H1 (cell line): ENCODE results near the gene POLA2. TPM values are rescaled to one million over a fixed set of nuclear protein-coding genes. Genes with fewer than 3 reads are reported as not detected.

Source experiments
- CTCF ChIA-PET: fragments of 300-600 bp; sonication (Branson Sonifier 250); formaldehyde crosslinking; loops from one replicate; lab custom pipeline; 2021; ENCODE audit not compliant: partially characterized antibody; lab: Charles Lee
- POLR2A ChIA-PET: fragments of 300-600 bp; sonication (Branson Sonifier 250); formaldehyde crosslinking; loops from one replicate; lab custom pipeline; 2021; ENCODE audit warnings: inconsistent platforms; ENCODE audit not compliant: partially characterized antibody; lab: Charles Lee
- DNase-seq, 2 experiments: peaks; one replicate each; pipeline versions ENCODE4 v3.0.0 to v3.0.0-alpha.2; 2010 to 2022; ENCODE audit warnings: low spot score in 2 of 2, low read depth in 1 of 2, mixed read lengths in 1 of 2
- FAIRE-seq: peaks from 2 replicates; lab custom pipeline; 2011; peaks lifted over from hg19 to GRCh38; lab: Jason Lieb, UNC
- H2AFZ ChIP-seq: 2 replicates; pipeline ENCODE4 v1.8.1; 2012; ENCODE audit warnings: low read length, inconsistent platforms
- H2AK5ac ChIP-seq: 2 replicates; pipeline ENCODE4 v1.6.1; 2013; ENCODE audit warnings: low read depth, low read length
- H2BK120ac ChIP-seq: replicated peaks from 2 replicates; pipeline ENCODE3; 2013; ENCODE audit warnings: low read depth, low read length, inconsistent platforms
- H2BK12ac ChIP-seq: 2 replicates; pipeline ENCODE4 v1.6.1; 2013; ENCODE audit warnings: low read depth, low read length
- H2BK15ac ChIP-seq: 2 replicates; pipeline ENCODE4 v1.6.1; 2013; ENCODE audit warnings: low read length
- H2BK20ac ChIP-seq: 2 replicates; pipeline ENCODE4 v1.6.1; 2013; ENCODE audit warnings: low read length
- H2BK5ac ChIP-seq: 2 replicates; pipeline ENCODE4 v1.6.1; 2013; ENCODE audit warnings: low read depth, low read length
- H3K14ac ChIP-seq: 2 replicates; pipeline ENCODE4 v1.6.1; 2013; ENCODE audit warnings: inconsistent platforms; ENCODE audit not compliant: insufficient read length
- H3K18ac ChIP-seq: 2 replicates; pipeline ENCODE4 v1.6.1; 2013; ENCODE audit warnings: low read length; ENCODE audit errors: extremely low read depth
- H3K23ac ChIP-seq: 2 replicates; pipeline ENCODE4 v1.6.1; 2013; ENCODE audit warnings: inconsistent platforms; ENCODE audit not compliant: insufficient read length
- H3K23me2 ChIP-seq: 2 replicates; pipeline ENCODE4 v1.6.1; 2013; ENCODE audit warnings: low read depth, low read length
- H3K27ac ChIP-seq: 2 replicates; pipeline ENCODE4 v1.6.1; 2011; ENCODE audit warnings: low read depth, low read length, inconsistent platforms
- H3K27me3 ChIP-seq, 4 experiments: replicated peaks in 1 of 4; 1 replicate in 1 of 4; 2 replicates in 3 of 4; pipeline versions ENCODE4 v1.6.1 to v1.8.1; 2011 to 2013; ENCODE audit warnings: low read length in 3 of 4, mild to moderate bottlenecking in 3 of 4, inconsistent platforms in 2 of 4, mixed read lengths in 2 of 4, moderate library complexity in 1 of 4; ENCODE audit not compliant: control insufficient read depth in 3 of 4, insufficient read depth in 3 of 4; ENCODE audit errors: extremely low read depth in 1 of 4
- H3K36me3 ChIP-seq, 4 experiments: 2 replicates each; pipeline versions ENCODE4 v1.6.1 to v1.8.1; 2011 to 2013; ENCODE audit warnings: mild to moderate bottlenecking in 4 of 4, low read length in 3 of 4, moderate library complexity in 2 of 4, control low read depth in 1 of 4, inconsistent platforms in 1 of 4; ENCODE audit not compliant: insufficient read depth in 4 of 4, control insufficient read depth in 2 of 4
- H3K4ac ChIP-seq: replicated peaks from 2 replicates; pipeline ENCODE3; 2013; ENCODE audit warnings: low read length, low read depth, mixed read lengths, inconsistent platforms; ENCODE audit not compliant: insufficient read length
- H3K4me1 ChIP-seq, 4 experiments: replicated peaks in 1 of 4; 1 replicate in 1 of 4; 2 replicates in 3 of 4; pipeline versions ENCODE4 v1.6.1 to v1.8.1; 2011 to 2013; ENCODE audit warnings: low read length in 3 of 4, inconsistent platforms in 2 of 4, mixed read lengths in 1 of 4; ENCODE audit not compliant: insufficient read depth in 4 of 4, control insufficient read depth in 3 of 4
- H3K4me2 ChIP-seq, 2 experiments: 2 replicates each; pipeline versions ENCODE4 v1.6.1 to v1.8.1; 2011 to 2013; ENCODE audit warnings: low read depth in 2 of 2, low read length in 2 of 2, control low read depth in 1 of 2, inconsistent platforms in 1 of 2, mild to moderate bottlenecking in 1 of 2; ENCODE audit not compliant: insufficient read depth in 1 of 2
- H3K4me3 ChIP-seq, 4 experiments: fragments of 200-600, 300-600 bp in 1 of 4; sonication (generic), shearing (Covaris generic), sonication (Bioruptor Twin) in 1 of 4; 2 replicates each; pipeline versions ENCODE4 v1.5.1 to v1.8.1; 2011 to 2016; ENCODE audit warnings: low read length in 4 of 4, low read depth in 3 of 4, control low read depth in 2 of 4, inconsistent platforms in 2 of 4, mild to moderate bottlenecking in 2 of 4, mixed read lengths in 1 of 4, moderate library complexity in 1 of 4; ENCODE audit not compliant: insufficient read depth in 2 of 4; ENCODE audit errors: extremely low read depth in 1 of 4
- H3K56ac ChIP-seq: replicated peaks from 2 replicates; pipeline ENCODE3; 2013; ENCODE audit warnings: low read depth, mild to moderate bottlenecking, mixed read lengths, low read length, inconsistent platforms; ENCODE audit not compliant: insufficient read length
- H3K79me1 ChIP-seq: 2 replicates; pipeline ENCODE4 v1.6.1; 2013; ENCODE audit warnings: low read depth, low read length, control low read depth
- H3K79me2 ChIP-seq, 2 experiments: 2 replicates each; pipeline versions ENCODE4 v1.6.1 to v1.8.1; 2012 to 2013; ENCODE audit warnings: low read length in 2 of 2, mild to moderate bottlenecking in 2 of 2, inconsistent platforms in 1 of 2; ENCODE audit not compliant: insufficient read depth in 2 of 2, control insufficient read depth in 1 of 2
- H3K9ac ChIP-seq, 4 experiments: replicated peaks in 1 of 4; 1 replicate in 1 of 4; 2 replicates in 3 of 4; pipeline versions ENCODE4 v1.6.1 to v1.8.1; 2011 to 2013; ENCODE audit warnings: low read depth in 3 of 4, low read length in 3 of 4, control low read depth in 2 of 4, mild to moderate bottlenecking in 2 of 4, moderate library complexity in 2 of 4, inconsistent platforms in 1 of 4; ENCODE audit errors: extremely low read depth in 1 of 4
- H3K9me3 ChIP-seq, 2 experiments: 2 replicates each; pipeline versions ENCODE4 v1.6.1 to v1.8.1; 2012 to 2013; ENCODE audit warnings: mild to moderate bottlenecking in 2 of 2, moderate library complexity in 2 of 2, control low read depth in 1 of 2, inconsistent platforms in 1 of 2, low read depth in 1 of 2, low read length in 1 of 2, mixed read lengths in 1 of 2; ENCODE audit not compliant: insufficient read depth in 2 of 2
- H4K20me1 ChIP-seq, 2 experiments: replicated peaks in 1 of 2; 2 replicates each; pipeline versions ENCODE3 to v1.8.1; 2011 to 2013; ENCODE audit warnings: inconsistent platforms in 2 of 2, low read length in 2 of 2, mild to moderate bottlenecking in 1 of 2; ENCODE audit not compliant: insufficient read depth in 2 of 2, control insufficient read depth in 1 of 2
- H4K5ac ChIP-seq: 2 replicates; pipeline ENCODE4 v1.6.1; 2013; ENCODE audit warnings: low read length, low read depth, mixed read lengths, inconsistent platforms; ENCODE audit not compliant: insufficient read length
- H4K8ac ChIP-seq: 2 replicates; pipeline ENCODE4 v1.8.0; 2013; ENCODE audit warnings: mild to moderate bottlenecking, moderate library complexity, low read length, inconsistent platforms; ENCODE audit not compliant: insufficient read depth; ENCODE audit errors: extremely low read depth
- H4K91ac ChIP-seq: replicated peaks from 2 replicates; pipeline ENCODE3; 2013; ENCODE audit warnings: low read length, mixed read lengths, inconsistent platforms; ENCODE audit not compliant: insufficient read length
- CREB1 ChIP-seq: IDR thresholded peaks from 2 replicates; pipeline ENCODE4 v1.6.1; 2012; ENCODE audit warnings: inconsistent platforms
- KDM4A ChIP-seq: IDR thresholded peaks from one replicate; pipeline ENCODE4 v1.7.1; 2012; ENCODE audit warnings: low read depth, mild to moderate bottlenecking, moderate library complexity, low read length, inconsistent platforms; ENCODE audit not compliant: severe bottlenecking
- PHF8 ChIP-seq: fragments of 200-600 bp; sonication (generic); conservative IDR thresholded peaks from 2 replicates; pipeline ENCODE4 v1.7.1; 2012; ENCODE audit warnings: low read depth, mild to moderate bottlenecking, inconsistent platforms, low read length, moderate library complexity
- POLR2A ChIP-seq, 2 experiments: IDR thresholded peaks; 1 replicate in 1 of 2; 2 replicates in 1 of 2; pipeline ENCODE4 v1.6.1; 2011; ENCODE audit warnings: low read depth in 2 of 2, low read length in 2 of 2, mild to moderate bottlenecking in 2 of 2; ENCODE audit errors: control extremely low read depth in 1 of 2
- RBBP5 ChIP-seq: IDR thresholded peaks from 2 replicates; pipeline ENCODE4 v1.7.1; 2012; ENCODE audit warnings: low read depth, mild to moderate bottlenecking, inconsistent platforms, low read length, moderate library complexity, borderline replicate concordance
- TEAD4 ChIP-seq: IDR thresholded peaks from 2 replicates; pipeline ENCODE4 v1.6.1; 2012; ENCODE audit warnings: low read depth, low read length, inconsistent platforms, mixed read lengths
- WGBS, 2 experiments: shearing (Covaris generic) in 1 of 2; methylation state at CpG; one replicate each; pipeline versions ENCODE4 v1.1.6 to v1.1.7; 2013 to 2015; ENCODE audit warnings: low lambda C conversion rate in 2 of 2, mixed read lengths in 2 of 2, inconsistent platforms in 1 of 2, low coverage in 1 of 2, missing lambda C conversion rate in 1 of 2; ENCODE audit not compliant: insufficient replicate concordance in 2 of 2, insufficient coverage in 1 of 2, insufficient read length in 1 of 2; ENCODE audit errors: extremely low coverage in 1 of 2, missing lambda C conversion rate in 1 of 2; 5-methylcytosine and 5-hydroxymethylcytosine counted together
- long read RNA-seq, 2 experiments: library from RNA in 1 of 2; library from capped mRNA in 1 of 2; stranded (forward); transcript quantifications; one replicate each; pipeline ENCODE4 v2.0.0, GENCODE V29; 2021; ENCODE audit warnings: inconsistent platforms in 1 of 2
- polyA minus RNA-seq, 3 experiments: library from RNA; depleted of rRNA, polyadenylated mRNA; stranded (reverse); fragments of >200 nt; gene quantifications; 1 replicate in 2 of 3; 2 replicates in 1 of 3; pipeline ENCODE4 v1.2.3, GENCODE V29; 2011
- polyA plus RNA-seq, 7 experiments: library from polyadenylated mRNA; depleted of rRNA in 3 of 7; stranded (reverse) in 5 of 7; unstranded in 2 of 7; fragments of >200 nt in 5 of 7; fragments of 200-250 nt in 2 of 7; gene quantifications; 1 replicate in 5 of 7; 2 replicates in 1 of 7; 4 replicates in 1 of 7; pipeline versions ENCODE4 v1.2.1 to v1.2.3, GENCODE V29; 2011 to 2013; ENCODE audit warnings: missing spikeins in 2 of 7, mixed read lengths in 2 of 7
- total RNA-seq: library from RNA; stranded (reverse); fragmentation: NEBNext Ultra II Directional; extraction: Animal tissue kit (Norgen Biotek cat#: 25700); gene quantifications from 2 replicates; pipeline ENCODE4 v1.2.1, GENCODE V29; 2021
- TF ChIP-seq, protein P1 (sequence below): IDR thresholded peaks from 2 replicates; pipeline ENCODE4 v1.6.1; 2012; ENCODE audit warnings: inconsistent platforms

The POLA2 gene
- total RNA-seq, result 31.2 and 34.6 TPM in 2 replicates
- 48.1 and 55.9 TPM in 2 replicates for polyA plus RNA-seq (2011; rRNA removed)
- polyA plus RNA-seq (2011; cell fraction: cytosol; rRNA removed), result 49.0 TPM
- 52.8 TPM for polyA plus RNA-seq (2011; cell fraction: nucleus; rRNA removed)
- 28.2 to 35.6 TPM (median 32.2 TPM) in 4 replicates for polyA plus RNA-seq (2012, experiment 1 of 2)
- polyA plus RNA-seq (2012, experiment 2 of 2), result 17.1 TPM
- polyA plus RNA-seq (2013, experiment 1 of 2), result 13.1 TPM
- 10.8 TPM for polyA plus RNA-seq (2013, experiment 2 of 2)
- 95.6 and 117 TPM in 2 replicates for polyA minus RNA-seq (2011; rRNA and poly(A)+ RNA removed)
- 36.3 TPM for polyA minus RNA-seq (2011; cell fraction: cytosol; rRNA and poly(A)+ RNA removed)
- 67.8 TPM for polyA minus RNA-seq (2011; cell fraction: nucleus; rRNA and poly(A)+ RNA removed)
- long read RNA-seq, experiment 1, transcript POLA2-201 (18 exons, 3,744 nt), result major isoform, 12 of 23 reads
- long read RNA-seq, experiment 1, partial matches to known transcripts, result 8 of 23 reads
- long read RNA-seq, experiment 1, other reads (novel, unspliced or antisense), result 3 of 23 reads
- long read RNA-seq, experiment 2, transcript POLA2-201 (18 exons, 3,744 nt), result major isoform, 6 of 7 reads
- long read RNA-seq, experiment 2, partial matches to known transcripts, result 0 of 7 reads
- long read RNA-seq, experiment 2, other reads (novel, unspliced or antisense), result 1 of 7 reads

DNA sequence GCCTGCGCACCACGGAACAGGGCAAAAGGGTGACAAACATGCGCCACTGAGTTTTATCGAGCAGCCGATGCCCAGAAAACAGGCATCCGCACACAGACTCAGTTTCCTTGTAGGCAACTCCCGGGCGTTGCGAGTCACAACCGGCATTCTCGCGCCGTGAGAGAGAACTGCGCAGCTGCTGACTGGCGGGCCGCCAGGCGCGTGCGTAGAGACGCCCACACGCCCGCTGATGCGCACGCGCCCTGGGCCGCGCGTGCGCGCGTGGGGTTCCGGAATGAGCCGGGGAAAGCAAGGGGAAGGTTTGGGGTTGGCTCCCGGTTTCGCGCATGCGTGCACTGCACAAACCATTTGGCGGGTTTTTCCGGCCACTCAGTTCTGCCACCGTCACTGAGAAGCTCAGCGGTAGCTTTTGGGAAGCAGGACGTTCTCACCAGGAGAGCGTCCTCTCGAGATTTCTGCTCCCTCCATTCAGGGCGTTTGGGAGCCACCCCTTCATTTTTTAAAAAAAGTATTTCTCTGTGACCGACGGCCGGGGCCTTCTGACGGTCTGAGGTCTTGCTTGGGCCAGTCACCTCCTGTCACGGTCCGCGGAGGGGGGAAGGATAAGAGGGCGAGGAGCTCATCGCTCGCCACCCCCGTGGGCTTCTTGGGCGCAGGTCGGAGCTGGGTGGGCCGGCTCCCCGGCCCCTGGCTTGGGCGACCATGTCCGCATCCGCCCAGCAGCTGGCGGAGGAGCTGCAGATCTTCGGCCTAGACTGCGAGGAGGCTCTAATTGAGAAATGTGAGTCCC, at the start of gene POLA2:
POLA2 (plus strand) TSS at position 372 of the 790 bp plus-strand sequence; CDS start at position 703, 331 bp downstream.
- H3K36me3 ChIP-seq, result peaks cover 2 to 4% (median 3%) of the 10 kb centered on the region in 4 experiments; a peak in 4 of 8 replicates
- H3K56ac ChIP-seq, result peak within 1 kb of the TSS; percentile 75
- H3K23ac ChIP-seq, result no peak within 1 kb of the TSS
- no peak within 1 kb of the TSS for H2BK20ac ChIP-seq
- peak within 1 kb of the TSS; percentile 56 for H4K91ac ChIP-seq
- H3K4ac ChIP-seq, result peak within 1 kb of the TSS; percentile 88
- DNase-seq (peak; percentile 86 to 92), FAIRE-seq (no peak)
- peak within 1 kb of the TSS; percentile 87; the same call in 1 of the 2 replicates for H2BK5ac ChIP-seq
- H3K27me3 ChIP-seq, result no peaks in the 10 kb centered on the region
- no peak within 1 kb of the TSS for H3K14ac ChIP-seq
- H3K18ac ChIP-seq, result peak within 1 kb of the TSS; percentile 87
- H4K8ac ChIP-seq, result peak within 1 kb of the TSS; percentile 83; the same call in 1 of the 2 replicates
- peak within 1 kb of the TSS; percentile 24 for H2AK5ac ChIP-seq
- H3K4me1 ChIP-seq, result peaks cover 0 to 3% (median under 1%) of the 10 kb centered on the region in 4 experiments; a peak in 2 of 7 replicates
- H3K79me2 ChIP-seq, result peaks cover 5 to 18% of the 10 kb centered on the region in 2 experiments
- peak within 1 kb of the TSS; percentile 76 to 91 (median 79) for H3K9ac ChIP-seq
- H4K20me1 ChIP-seq, result no peaks in the 10 kb centered on the region
- H2BK15ac ChIP-seq, result no peak within 1 kb of the TSS
- ChIA-PET CTCF (interaction anchor here (1.0 to 2.8 kb wide), 13 partner anchors 12 to 143 kb away, joined by 3 to 17 read pairs (median 4); no protein-coding TSS in a partner anchor), POLR2A (interaction anchor here (0.8 to 2.6 kb wide), 18 partner anchors 9 to 375 kb away, joined by 3 to 10 read pairs (median 4); partner anchors contain the start of genes CAPN1, CDC42EP2, DPF2 and SYVN1)
- peak within 1 kb of the TSS; percentile 54 for H4K5ac ChIP-seq
- peak within 1 kb of the TSS; percentile 85 to 98 for H3K4me2 ChIP-seq
- 3% methylated on average over 66 of the region's 66 CpGs; no CpG with 5 or more reads in 1 of the 2 experiments for WGBS, 2 experiments
- peaks cover 18% of the 10 kb centered on the region for H3K23me2 ChIP-seq
- no peaks in the 10 kb centered on the region for H3K9me3 ChIP-seq
- peaks cover 9% of the 10 kb centered on the region for H3K79me1 ChIP-seq
- peak within 1 kb of the TSS; percentile 74 to 83 (median 81) for H3K4me3 ChIP-seq
- H2BK12ac ChIP-seq, result peak within 1 kb of the TSS; percentile 12; the same call in 1 of the 2 replicates
- H2BK120ac ChIP-seq, result no peak within 1 kb of the TSS
- H2AFZ ChIP-seq, result 0 out of 2 replicates have a peak within 1 kb of the TSS, but pooled peaks have one; percentile 51
- H3K27ac ChIP-seq, result peak within 1 kb of the TSS; percentile 46
- peak; percentile 67 for TF ChIP-seq PHF8
- peak; percentile 38 for TF ChIP-seq KDM4A
- peak; percentile 50; the same call in 1 of the 2 replicates for TF ChIP-seq CREB1
- peak in 1 of 2 experiments; percentile 75; a peak in 2 of 3 replicates for TF ChIP-seq POLR2A (IDR thresholded peaks at IDR 0.05; ENCODE audit: control extremely low read depth in 1 of 2, low read depth in 2 of 2, low read length in 2 of 2)
- TF ChIP-seq RBBP5, result 0 out of 2 replicates have a peak, but pooled peaks have one; percentile 19
- TF ChIP-seq TEAD4, result no peak
- TF ChIP-seq, protein P1, sequence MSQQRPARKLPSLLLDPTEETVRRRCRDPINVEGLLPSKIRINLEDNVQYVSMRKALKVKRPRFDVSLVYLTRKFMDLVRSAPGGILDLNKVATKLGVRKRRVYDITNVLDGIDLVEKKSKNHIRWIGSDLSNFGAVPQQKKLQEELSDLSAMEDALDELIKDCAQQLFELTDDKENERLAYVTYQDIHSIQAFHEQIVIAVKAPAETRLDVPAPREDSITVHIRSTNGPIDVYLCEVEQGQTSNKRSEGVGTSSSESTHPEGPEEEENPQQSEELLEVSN, result peak; percentile 71
